ENCODE results near the gene ABTB2. TPM values are rescaled to one million over a fixed set of nuclear protein-coding genes. Genes with fewer than 3 reads are reported as not detected.
A peak's percentile ranks its signal among the peaks of the same experiment; 100 is the strongest.

Gene ABTB2
- polyA plus RNA-seq, 2 of the 4 experiments (the other 2 are of a cell fraction) = 8.9 to 15.4 TPM

DNA sequence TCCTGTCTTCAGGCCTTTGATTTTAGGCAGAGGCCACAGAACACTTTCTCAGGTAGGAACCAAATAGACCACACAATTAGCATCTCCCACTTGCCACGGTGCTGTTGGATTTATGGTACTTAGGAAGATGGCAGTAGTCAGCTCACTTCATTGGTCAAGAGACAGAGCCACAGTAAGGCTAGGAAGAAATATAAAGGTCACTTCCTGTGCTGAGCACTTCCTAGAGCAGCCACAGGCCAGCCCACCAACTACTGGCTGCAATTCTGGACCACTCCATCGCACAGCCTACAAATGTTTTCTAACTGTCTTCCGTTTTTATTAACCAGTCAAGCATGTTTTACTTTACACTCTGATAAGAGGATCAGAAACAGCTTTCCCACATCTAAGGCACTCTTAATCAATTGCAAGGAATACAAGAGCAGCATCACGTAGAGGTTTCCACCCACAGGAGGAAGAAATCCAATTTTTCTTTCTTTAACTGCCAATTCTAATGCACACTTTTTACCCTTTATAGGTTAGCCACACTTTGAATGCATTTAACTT, 54.7 kb downstream of the ABTB2 start:
- Histone ChIP-seq H3K9me3 (no peaks in the 10 kb centered on the region), H3K4me2 (peak overlapping the region; percentile 40), H3K4me1 (peaks cover 25% of the 10 kb centered on the region), H3K4me3 (no peak overlapping the region), H3K27ac (peak overlapping the region in 1 of 2 experiments; percentile 44; a peak in 3 of 6 replicates)
- FAIRE-seq (no peak), ATAC-seq (peak in 1 of 2 experiments; percentile 53; a peak in 3 of 6 replicates), DNase-seq (ENCODE audit: low read depth in 1 of 2, low spot score in 1 of 2) (no peak)
- no peak for TF ChIP-seq ESRRA (IDR thresholded peaks at IDR 0.05; ENCODE audit: borderline replicate concordance, low read length)
- no peak for TF ChIP-seq ZSCAN20 (CRISPR knock-in tag; IDR thresholded peaks at IDR 0.05)
- no peak for TF ChIP-seq POLR2A (IDR thresholded peaks at IDR 0.05; ENCODE audit: low read length)
- no peak for TF ChIP-seq MAFK (IDR thresholded peaks at IDR 0.05; ENCODE audit: partially characterized antibody)
- TF ChIP-seq RAD21 (conservative IDR thresholded peaks at IDR 0.05 in 1 of 2, IDR thresholded peaks at IDR 0.05 in 1 of 2) = no peak
- no peak for TF ChIP-seq RNF2 (IDR thresholded peaks at IDR 0.05; ENCODE audit: borderline replicate concordance, low read depth)
- TF ChIP-seq, protein P1, sequence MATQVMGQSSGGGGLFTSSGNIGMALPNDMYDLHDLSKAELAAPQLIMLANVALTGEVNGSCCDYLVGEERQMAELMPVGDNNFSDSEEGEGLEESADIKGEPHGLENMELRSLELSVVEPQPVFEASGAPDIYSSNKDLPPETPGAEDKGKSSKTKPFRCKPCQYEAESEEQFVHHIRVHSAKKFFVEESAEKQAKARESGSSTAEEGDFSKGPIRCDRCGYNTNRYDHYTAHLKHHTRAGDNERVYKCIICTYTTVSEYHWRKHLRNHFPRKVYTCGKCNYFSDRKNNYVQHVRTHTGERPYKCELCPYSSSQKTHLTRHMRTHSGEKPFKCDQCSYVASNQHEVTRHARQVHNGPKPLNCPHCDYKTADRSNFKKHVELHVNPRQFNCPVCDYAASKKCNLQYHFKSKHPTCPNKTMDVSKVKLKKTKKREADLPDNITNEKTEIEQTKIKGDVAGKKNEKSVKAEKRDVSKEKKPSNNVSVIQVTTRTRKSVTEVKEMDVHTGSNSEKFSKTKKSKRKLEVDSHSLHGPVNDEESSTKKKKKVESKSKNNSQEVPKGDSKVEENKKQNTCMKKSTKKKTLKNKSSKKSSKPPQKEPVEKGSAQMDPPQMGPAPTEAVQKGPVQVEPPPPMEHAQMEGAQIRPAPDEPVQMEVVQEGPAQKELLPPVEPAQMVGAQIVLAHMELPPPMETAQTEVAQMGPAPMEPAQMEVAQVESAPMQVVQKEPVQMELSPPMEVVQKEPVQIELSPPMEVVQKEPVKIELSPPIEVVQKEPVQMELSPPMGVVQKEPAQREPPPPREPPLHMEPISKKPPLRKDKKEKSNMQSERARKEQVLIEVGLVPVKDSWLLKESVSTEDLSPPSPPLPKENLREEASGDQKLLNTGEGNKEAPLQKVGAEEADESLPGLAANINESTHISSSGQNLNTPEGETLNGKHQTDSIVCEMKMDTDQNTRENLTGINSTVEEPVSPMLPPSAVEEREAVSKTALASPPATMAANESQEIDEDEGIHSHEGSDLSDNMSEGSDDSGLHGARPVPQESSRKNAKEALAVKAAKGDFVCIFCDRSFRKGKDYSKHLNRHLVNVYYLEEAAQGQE (IDR thresholded peaks at IDR 0.05) = no peak
- no peak for TF ChIP-seq POLR2AphosphoS2 (conservative IDR thresholded peaks at IDR 0.05; ENCODE audit: low read length)
- TF ChIP-seq KDM5A (IDR thresholded peaks at IDR 0.05) = no peak
- no peak for TF ChIP-seq MAZ (IDR thresholded peaks at IDR 0.05; ENCODE audit: borderline replicate concordance, low read depth, low read length)
- no peak for TF ChIP-seq TP53 (CRISPR knock-in tag; IDR thresholded peaks at IDR 0.05)
- TF ChIP-seq, protein P2, sequence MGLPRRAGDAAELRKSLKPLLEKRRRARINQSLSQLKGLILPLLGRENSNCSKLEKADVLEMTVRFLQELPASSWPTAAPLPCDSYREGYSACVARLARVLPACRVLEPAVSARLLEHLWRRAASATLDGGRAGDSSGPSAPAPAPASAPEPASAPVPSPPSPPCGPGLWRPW (IDR thresholded peaks at IDR 0.05) = no peak
- TF ChIP-seq ZC3H11A (IDR thresholded peaks at IDR 0.05) = no peak
- TF ChIP-seq SMC3 (IDR thresholded peaks at IDR 0.05) = no peak
- TF ChIP-seq EHMT2 (IDR thresholded peaks at IDR 0.05; ENCODE audit: low read depth) = no peak
- TF ChIP-seq CHD2 (IDR thresholded peaks at IDR 0.05; ENCODE audit: low read length, partially characterized antibody) = no peak
- TF ChIP-seq ZNF302 (CRISPR knock-in tag; IDR thresholded peaks at IDR 0.05) = no peak
- TF ChIP-seq NR3C1 (IDR thresholded peaks at IDR 0.05) = no peak
- TF ChIP-seq BHLHE40 (IDR thresholded peaks at IDR 0.05; ENCODE audit: low read depth, low read length) = no peak
- ChIA-PET POLR2A (no interaction called here), CTCF (interaction anchor here (1.2 to 4.3 kb wide), 3 partner anchors 10 to 128 kb away, joined by 3 to 13 read pairs (median 4); no protein-coding TSS in a partner anchor)
- 98% methylated on average over 4 of the region's 4 CpGs for WGBS (ENCODE audit: missing lambda C conversion rate)

DNA sequence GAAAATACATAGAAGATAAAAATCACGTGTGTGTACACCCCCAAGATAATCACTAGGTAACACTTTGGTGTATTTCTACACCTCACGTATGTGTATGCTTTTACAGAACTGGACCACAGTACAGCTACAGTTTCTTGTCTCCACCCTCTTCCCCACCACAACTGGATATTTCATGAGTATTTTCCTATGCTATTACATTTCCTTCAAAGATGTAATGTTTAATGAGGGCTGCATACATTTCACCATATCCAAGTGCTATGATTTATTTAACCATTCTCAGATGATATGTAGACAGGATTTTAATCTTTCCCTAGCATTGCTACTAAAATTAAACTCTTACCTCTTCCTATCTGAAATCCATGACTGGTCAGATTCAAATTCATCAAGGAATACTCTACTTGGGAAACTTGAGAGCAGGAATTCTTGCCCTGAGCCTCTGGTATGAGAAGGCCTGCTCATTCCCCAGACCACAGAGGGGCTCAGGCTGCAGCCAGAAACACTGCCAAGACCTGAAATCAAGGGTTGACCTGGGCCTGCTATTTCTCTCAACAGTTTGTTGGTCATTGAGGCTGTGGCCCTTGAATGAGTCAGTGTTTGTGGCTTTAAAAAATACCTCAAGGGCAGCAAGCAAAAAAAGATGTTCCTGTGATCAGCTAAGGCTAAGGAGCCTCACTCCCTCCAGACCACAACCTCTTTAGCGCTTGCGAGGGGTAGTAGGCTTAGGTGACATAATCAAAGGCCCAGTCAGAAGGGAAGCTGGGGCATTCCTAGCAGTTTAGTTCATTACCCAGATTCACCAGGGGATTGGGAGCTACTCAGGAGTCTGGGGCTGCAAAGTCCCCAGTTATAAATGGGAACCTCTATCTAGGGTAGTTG, 55.5 kb downstream of the ABTB2 start:
- 72% methylated on average over 4 of the region's 4 CpGs for WGBS (ENCODE audit: missing lambda C conversion rate)
- H3K27ac ChIP-seq = peak overlapping the region in 1 of 2 experiments; percentile 44; a peak in 3 of 6 replicates
- H3K4me1 ChIP-seq = peaks cover 23% of the 10 kb centered on the region
- no peaks in the 10 kb centered on the region for H3K9me3 ChIP-seq
- ChIA-PET CTCF (interaction anchor here (1.1 to 4.3 kb wide), 3 partner anchors 9 to 128 kb away, joined by 3 to 13 read pairs (median 3); no protein-coding TSS in a partner anchor), POLR2A (no interaction called here)
- no peak for DNase-seq (ENCODE audit: low read depth in 1 of 2, low spot score in 1 of 2)
- H3K4me2 ChIP-seq = peak overlapping the region; percentile 40
- ATAC-seq = peak in 1 of 2 experiments; percentile 62; a peak in 3 of 6 replicates
- H3K4me3 ChIP-seq = no peak overlapping the region
- TF ChIP-seq, protein P3, sequence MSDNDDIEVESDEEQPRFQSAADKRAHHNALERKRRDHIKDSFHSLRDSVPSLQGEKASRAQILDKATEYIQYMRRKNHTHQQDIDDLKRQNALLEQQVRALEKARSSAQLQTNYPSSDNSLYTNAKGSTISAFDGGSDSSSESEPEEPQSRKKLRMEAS (IDR thresholded peaks at IDR 0.05) = no peak
- TF ChIP-seq ZC3H11A (IDR thresholded peaks at IDR 0.05) (no peak), HOXB5 (CRISPR knock-in tag; IDR thresholded peaks at IDR 0.05) (no peak), HOXA7 (CRISPR knock-in tag; IDR thresholded peaks at IDR 0.05) (no peak), FOSB (CRISPR knock-in tag; IDR thresholded peaks at IDR 0.05) (no peak), SREBF2 (IDR thresholded peaks at IDR 0.05) (no peak), CBX8 (IDR thresholded peaks at IDR 0.05) (no peak)
- FAIRE-seq = no peak

Data from A549 (cell line).